IPS-20b (cell line): ENCODE results near the gene EBLN2.

Experiments
- H3K27ac ChIP-seq: one replicate; pipeline ENCODE4 v1.5.1; 2013; ENCODE audit warnings: low read length
- H3K27me3 ChIP-seq: 2 replicates; pipeline ENCODE4 v1.6.1; 2013; ENCODE audit warnings: mild to moderate bottlenecking, low read length, inconsistent platforms; ENCODE audit not compliant: insufficient read depth
- H3K36me3 ChIP-seq: 2 replicates; pipeline ENCODE4 v1.6.1; 2013; ENCODE audit warnings: low read depth, mild to moderate bottlenecking, inconsistent platforms, low read length, moderate library complexity; ENCODE audit not compliant: insufficient read depth
- H3K4me1 ChIP-seq: 2 replicates; pipeline ENCODE4 v1.6.1; 2013; ENCODE audit warnings: mild to moderate bottlenecking, control low read depth, inconsistent platforms, low read length, moderate library complexity; ENCODE audit not compliant: insufficient read depth
- H3K4me3 ChIP-seq: 2 replicates; pipeline ENCODE4 v1.5.1; 2013; ENCODE audit warnings: mild to moderate bottlenecking, low read length, inconsistent platforms
- H3K9ac ChIP-seq: 2 replicates; pipeline ENCODE4 v1.6.1; 2013; ENCODE audit warnings: low read depth, mild to moderate bottlenecking, inconsistent platforms, low read length, moderate library complexity
- H3K9me3 ChIP-seq: 2 replicates; pipeline ENCODE4 v1.6.1; 2013; ENCODE audit warnings: mild to moderate bottlenecking, low read depth, low read length, inconsistent platforms; ENCODE audit not compliant: insufficient read depth

EBLN2 gene

GRCh38 chr3:73086071-73086494 lies 24.6 kb downstream of the EBLN2 start:
- Histone ChIP-seq H3K9me3 (no peaks in the 10 kb centered on the region), H3K36me3 (no peaks in the 10 kb centered on the region), H3K27me3 (no peaks in the 10 kb centered on the region), H3K4me1 (no peaks in the 10 kb centered on the region), H3K27ac (no peak overlapping the region), H3K9ac (no peak overlapping the region), H3K4me3 (no peak overlapping the region)

GRCh38 chr3:73094129-73094528 lies 32.7 kb downstream of the EBLN2 start:
- Histone ChIP-seq H3K4me3 (no peak overlapping the region), H3K4me1 (peaks cover 3% of the 10 kb centered on the region; the same call in 1 of the 2 replicates), H3K9ac (peak overlapping the region; percentile 12; the same call in 1 of the 2 replicates), H3K9me3 (no peaks in the 10 kb centered on the region), H3K27me3 (no peaks in the 10 kb centered on the region), H3K36me3 (no peaks in the 10 kb centered on the region), H3K27ac (no peak overlapping the region)

- no peaks in the 10 kb centered on the region for H3K27me3 ChIP-seq
- H3K36me3 ChIP-seq = no peaks in the 10 kb centered on the region
- H3K9me3 ChIP-seq = no peaks in the 10 kb centered on the region
- H3K9ac ChIP-seq = peak overlapping the region; percentile 22; the same call in 1 of the 2 replicates
- H3K4me1 ChIP-seq = peaks cover 3% of the 10 kb centered on the region; the same call in 1 of the 2 replicates
- no peak overlapping the region for H3K27ac ChIP-seq
- no peak overlapping the region; the same call in 1 of the 2 replicates for H3K4me3 ChIP-seq
These were observed 33.5 kb downstream of the EBLN2 start for GRCh38 chr3:73094951-73095350.

- Histone ChIP-seq H3K27ac (no peak overlapping the region), H3K9me3 (no peaks in the 10 kb centered on the region)
These were observed 34.7 kb downstream of the EBLN2 start for GRCh38 chr3:73096169-73096568.

GRCh38 chr3:73098026-73098425 lies 36.6 kb downstream of the EBLN2 start:
- Histone ChIP-seq H3K27ac (no peak overlapping the region), H3K36me3 (no peaks in the 10 kb centered on the region), H3K4me1 (peaks cover 3% of the 10 kb centered on the region; the same call in 1 of the 2 replicates), H3K4me3 (no peak overlapping the region), H3K27me3 (no peaks in the 10 kb centered on the region), H3K9me3 (no peaks in the 10 kb centered on the region), H3K9ac (no peak overlapping the region)

More at GRCh38 chr3:73096169-73096568, 34.7 kb downstream of the EBLN2 start:
- H3K9ac ChIP-seq = no peak overlapping the region
- no peak overlapping the region for H3K4me3 ChIP-seq
- peaks cover 3% of the 10 kb centered on the region; the same call in 1 of the 2 replicates for H3K4me1 ChIP-seq
- H3K27me3 ChIP-seq = no peaks in the 10 kb centered on the region
- no peaks in the 10 kb centered on the region for H3K36me3 ChIP-seq

GRCh38 chr3:73098873-73099272 lies 37.4 kb downstream of the EBLN2 start:
- Histone ChIP-seq H3K36me3 (no peaks in the 10 kb centered on the region), H3K4me1 (peaks cover 3% of the 10 kb centered on the region; the same call in 1 of the 2 replicates), H3K27ac (no peak overlapping the region)

GRCh38 chr3:73100741-73101559 lies 39.5 kb downstream of the EBLN2 start:
- no peaks in the 10 kb centered on the region for H3K4me1 ChIP-seq
- no peaks in the 10 kb centered on the region for H3K9me3 ChIP-seq
- no peaks in the 10 kb centered on the region for H3K36me3 ChIP-seq
- H3K27ac ChIP-seq = no peak overlapping the region
- H3K9ac ChIP-seq = no peak overlapping the region
- no peak overlapping the region for H3K4me3 ChIP-seq
- no peaks in the 10 kb centered on the region for H3K27me3 ChIP-seq

More at GRCh38 chr3:73098873-73099272, 37.4 kb downstream of the EBLN2 start:
- no peak overlapping the region for H3K4me3 ChIP-seq
- no peaks in the 10 kb centered on the region for H3K27me3 ChIP-seq
- H3K9me3 ChIP-seq = no peaks in the 10 kb centered on the region
- no peak overlapping the region for H3K9ac ChIP-seq

- Histone ChIP-seq H3K36me3 (no peaks in the 10 kb centered on the region), H3K4me3 (no peak overlapping the region), H3K9ac (no peak overlapping the region), H3K4me1 (no peaks in the 10 kb centered on the region), H3K27ac (no peak overlapping the region), H3K9me3 (no peaks in the 10 kb centered on the region), H3K27me3 (no peaks in the 10 kb centered on the region)
These were observed 40.4 kb downstream of the EBLN2 start for GRCh38 chr3:73101881-73102280.

- Histone ChIP-seq H3K9ac (no peak overlapping the region), H3K4me3 (no peak overlapping the region), H3K36me3 (no peaks in the 10 kb centered on the region), H3K9me3 (no peaks in the 10 kb centered on the region), H3K4me1 (no peaks in the 10 kb centered on the region), H3K27ac (no peak overlapping the region), H3K27me3 (no peaks in the 10 kb centered on the region)
These were observed 45.8 kb downstream of the EBLN2 start for GRCh38 chr3:73107215-73107614.

GRCh38 chr3:73107676-73108187 lies 46.3 kb downstream of the EBLN2 start:
- Histone ChIP-seq H3K9me3 (no peaks in the 10 kb centered on the region), H3K9ac (no peak overlapping the region), H3K4me1 (no peaks in the 10 kb centered on the region)

GRCh38 chr3:73108750-73109149 lies 47.3 kb downstream of the EBLN2 start:
- Histone ChIP-seq H3K4me1 (no peaks in the 10 kb centered on the region), H3K36me3 (no peaks in the 10 kb centered on the region), H3K27ac (no peak overlapping the region), H3K9me3 (no peaks in the 10 kb centered on the region), H3K4me3 (no peak overlapping the region), H3K9ac (no peak overlapping the region), H3K27me3 (no peaks in the 10 kb centered on the region)

More at GRCh38 chr3:73107676-73108187, 46.3 kb downstream of the EBLN2 start:
- Histone ChIP-seq H3K4me3 (no peak overlapping the region), H3K27me3 (no peaks in the 10 kb centered on the region), H3K27ac (no peak overlapping the region), H3K36me3 (no peaks in the 10 kb centered on the region)

- H3K27me3 ChIP-seq = no peaks in the 10 kb centered on the region
- H3K9me3 ChIP-seq = no peaks in the 10 kb centered on the region
- H3K27ac ChIP-seq = no peak overlapping the region
- H3K36me3 ChIP-seq = no peaks in the 10 kb centered on the region
- H3K4me3 ChIP-seq = no peak overlapping the region
- H3K4me1 ChIP-seq = no peaks in the 10 kb centered on the region
- no peak overlapping the region for H3K9ac ChIP-seq
These were observed 49.1 kb downstream of the EBLN2 start for GRCh38 chr3:73110530-73110929.
